HG03159 (cell line): Measurements from ENCODE around the gene CCDC88C.

ENCODE experiments used
- ATAC-seq: cut with Tn5 transposase; IDR thresholded peaks from one replicate; pipeline ENCODE4 v1.9.1; 2021; ENCODE audit warnings: mild to moderate bottlenecking, moderate library complexity; ENCODE audit not compliant: unreplicated experiment

CCDC88C gene

GRCh38 chr14:91350813-91351511 lies 66.7 kb downstream of the CCDC88C start:
- ATAC-seq = peak; percentile 60

DNA sequence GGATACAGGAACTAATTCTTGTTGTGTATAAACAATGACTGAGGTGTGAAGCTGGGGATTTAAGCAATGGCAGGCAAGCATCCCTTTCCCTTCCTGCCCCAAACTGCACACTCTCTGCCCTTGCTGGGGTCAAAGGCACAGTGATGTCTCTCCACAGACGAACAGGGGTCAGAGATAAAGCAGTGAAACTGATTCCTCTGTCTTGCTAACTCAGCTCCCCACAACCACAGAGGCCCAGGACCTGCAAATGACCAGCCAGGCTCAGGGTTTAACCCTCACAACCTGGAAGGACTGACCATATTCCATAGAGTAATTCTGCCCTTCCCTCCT lies 67.2 kb downstream of the CCDC88C start:
- ATAC-seq = no peak

- peak; percentile 52 for ATAC-seq
These were observed 68.0 kb downstream of the CCDC88C start for GRCh38 chr14:91349481-91350074.

DNA sequence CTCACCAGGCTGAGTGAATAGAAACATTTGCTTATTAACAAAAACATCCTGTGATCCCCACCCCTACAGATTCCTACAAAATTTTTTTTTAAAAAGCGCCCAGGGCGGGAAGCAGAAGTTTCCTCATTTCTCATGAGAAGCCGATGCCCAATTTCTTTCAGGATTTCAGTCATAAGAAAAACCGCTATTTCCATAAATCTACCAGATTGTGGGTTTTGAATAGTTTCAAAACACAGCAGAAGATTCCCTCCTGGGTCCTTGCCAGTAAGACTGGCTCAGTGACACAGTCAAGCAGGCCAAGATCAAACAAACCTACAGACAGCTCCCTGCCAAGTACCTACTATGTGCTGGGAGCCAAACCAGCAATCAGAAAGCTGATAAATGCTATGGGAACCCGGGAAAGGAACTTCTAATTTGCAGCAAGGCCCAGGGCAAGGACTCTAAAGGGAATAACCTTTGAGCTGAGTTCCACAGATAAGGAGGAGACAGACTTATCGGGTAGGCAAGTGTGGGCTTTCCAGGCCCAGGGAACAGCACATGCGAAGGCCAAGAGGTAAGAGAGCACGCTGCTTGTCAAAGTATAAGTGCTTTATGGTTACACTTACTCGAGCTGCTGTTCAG lies 68.7 kb downstream of the CCDC88C start:
- no peak for ATAC-seq

DNA sequence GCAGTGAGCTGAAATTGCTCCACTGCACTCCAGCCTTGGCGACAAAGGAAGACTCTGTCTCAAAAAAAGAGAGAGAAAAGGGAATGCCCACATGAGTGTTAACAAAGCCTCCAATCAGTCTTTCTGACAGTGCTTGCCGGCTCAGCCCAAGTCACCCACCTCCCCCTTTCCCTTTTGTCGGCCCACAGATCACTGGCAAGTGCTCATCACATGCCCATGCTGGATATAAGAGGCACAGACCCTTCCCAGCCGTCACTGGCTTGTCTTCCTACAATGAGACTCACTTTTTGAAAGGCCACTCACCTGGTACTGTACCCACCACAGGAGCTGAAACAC lies 70.8 kb downstream of the CCDC88C start:
- no peak for ATAC-seq

DNA sequence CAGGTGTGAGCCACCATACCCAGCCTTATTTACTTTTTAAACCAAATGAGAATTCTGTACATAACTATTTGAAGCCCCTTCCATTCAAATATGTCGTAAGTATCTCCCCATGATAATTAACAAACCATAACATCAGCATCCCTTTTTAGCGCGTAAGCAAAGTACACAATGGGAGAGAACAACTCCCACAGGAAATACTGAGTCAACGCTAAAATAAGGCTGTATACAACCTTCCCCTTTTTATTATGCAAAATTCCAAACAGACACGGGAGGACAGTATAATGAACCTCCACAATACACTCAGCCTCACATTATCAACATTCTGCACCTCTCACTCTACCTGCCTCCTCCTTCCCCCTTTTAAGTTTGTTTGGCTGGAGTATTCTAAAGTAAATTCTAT lies 73.5 kb downstream of the CCDC88C start:
- ATAC-seq = no peak

- no peak for ATAC-seq
These were observed 74.6 kb downstream of the CCDC88C start for GRCh38 chr14:91343051-91343450.

- ATAC-seq = no peak
These were observed 75.3 kb downstream of the CCDC88C start for GRCh38 chr14:91342206-91342760.

GRCh38 chr14:91341751-91342154 lies 75.9 kb downstream of the CCDC88C start:
- ATAC-seq = no peak

GRCh38 chr14:91341334-91341733 lies 76.3 kb downstream of the CCDC88C start:
- ATAC-seq = no peak

GRCh38 chr14:91339671-91340369 lies 77.8 kb downstream of the CCDC88C start:
- ATAC-seq = no peak

GRCh38 chr14:91339076-91339475 lies 78.5 kb downstream of the CCDC88C start:
- no peak for ATAC-seq

- no peak for ATAC-seq
These were observed 79.2 kb downstream of the CCDC88C start for GRCh38 chr14:91338379-91338778.

DNA sequence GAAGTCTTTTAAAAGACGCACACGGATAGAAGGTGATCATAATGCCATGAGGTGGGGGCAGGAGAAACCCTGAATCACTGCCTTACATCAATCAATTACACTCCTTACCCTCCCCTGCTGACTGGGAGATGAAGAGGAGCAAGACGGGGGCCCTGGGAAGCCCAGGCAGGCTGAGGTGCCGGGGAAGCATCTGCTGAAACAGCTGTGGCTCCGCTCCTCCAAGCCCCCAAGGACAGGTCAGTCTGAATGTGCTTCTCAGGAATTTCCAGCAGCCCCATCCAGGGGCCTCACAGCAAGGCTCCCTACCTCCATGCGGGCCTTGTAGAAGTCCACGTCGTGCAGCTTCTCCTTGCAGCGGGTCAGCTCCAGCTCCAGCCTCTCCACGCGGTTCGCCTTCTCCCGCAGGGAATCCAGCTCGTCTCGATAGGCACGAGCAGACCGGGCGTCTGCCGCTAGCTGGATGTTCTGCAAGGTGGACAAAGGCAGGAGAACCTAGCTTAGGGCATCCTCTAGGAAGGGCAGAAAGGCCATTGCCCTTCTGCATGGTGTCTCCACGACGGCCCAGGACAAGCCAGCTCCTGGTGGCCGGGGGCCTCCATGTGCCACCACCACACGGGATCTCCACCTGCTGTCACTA lies 79.8 kb downstream of the CCDC88C start:
- no peak for ATAC-seq

DNA sequence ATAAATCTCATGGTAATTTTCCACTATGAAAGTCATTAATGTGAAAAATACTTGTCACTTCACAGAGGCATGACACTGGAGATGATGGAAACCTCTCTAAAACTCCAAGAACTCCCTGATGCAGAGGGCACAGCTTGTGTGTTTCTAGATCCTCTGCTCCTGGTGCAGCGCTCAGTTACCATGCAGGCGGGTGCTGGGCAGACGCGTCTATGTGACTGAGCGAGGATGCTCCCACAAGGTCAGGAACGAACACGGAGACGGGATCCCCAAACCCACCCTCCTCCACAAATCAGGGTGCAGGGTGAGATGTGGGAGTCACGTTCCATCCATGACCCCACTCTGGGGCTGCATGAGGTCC lies 81.5 kb downstream of the CCDC88C start:
- no peak for ATAC-seq

DNA sequence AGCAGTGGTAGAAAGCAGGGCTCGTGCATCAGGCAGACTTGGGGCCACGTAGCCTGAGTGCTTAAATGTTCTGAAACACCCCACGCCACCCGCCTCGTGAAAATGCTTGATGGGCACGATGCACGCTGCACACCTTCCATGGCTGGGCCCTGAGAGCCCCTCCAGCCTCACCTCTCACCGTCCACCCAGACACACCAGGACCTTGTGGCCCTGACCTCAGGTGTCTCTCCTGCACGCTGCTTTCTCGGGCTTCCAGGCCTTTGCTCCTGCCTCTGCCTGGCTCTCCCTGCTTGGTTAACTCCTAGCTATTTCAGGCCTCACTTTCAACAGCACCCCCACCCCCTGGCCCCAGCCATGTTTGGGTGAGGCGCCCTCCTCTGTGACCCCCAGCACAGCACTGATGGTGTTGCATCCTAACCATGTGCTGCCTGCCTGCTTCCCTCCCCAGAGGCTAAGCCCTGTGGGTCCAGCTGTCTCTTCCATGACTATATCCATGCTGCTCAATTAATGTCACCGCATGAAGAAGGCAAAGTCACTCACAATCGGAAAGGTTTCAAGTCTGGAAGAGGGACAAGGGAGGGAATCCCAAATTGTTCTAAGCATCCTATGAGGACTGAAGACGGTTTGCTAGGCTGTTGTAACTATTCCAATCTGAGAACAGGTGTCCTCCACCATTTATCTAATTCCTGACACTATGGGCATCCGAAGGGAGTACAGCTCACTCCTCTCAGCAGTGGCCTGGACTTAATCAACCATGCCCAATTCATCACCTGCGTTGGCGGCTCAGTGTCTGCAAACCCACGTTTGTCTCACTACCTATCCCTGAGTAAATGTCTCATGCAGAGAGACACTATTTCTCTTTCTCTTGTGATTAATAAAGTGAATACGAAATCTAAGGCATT lies 82.2 kb downstream of the CCDC88C start:
- no peak for ATAC-seq

DNA sequence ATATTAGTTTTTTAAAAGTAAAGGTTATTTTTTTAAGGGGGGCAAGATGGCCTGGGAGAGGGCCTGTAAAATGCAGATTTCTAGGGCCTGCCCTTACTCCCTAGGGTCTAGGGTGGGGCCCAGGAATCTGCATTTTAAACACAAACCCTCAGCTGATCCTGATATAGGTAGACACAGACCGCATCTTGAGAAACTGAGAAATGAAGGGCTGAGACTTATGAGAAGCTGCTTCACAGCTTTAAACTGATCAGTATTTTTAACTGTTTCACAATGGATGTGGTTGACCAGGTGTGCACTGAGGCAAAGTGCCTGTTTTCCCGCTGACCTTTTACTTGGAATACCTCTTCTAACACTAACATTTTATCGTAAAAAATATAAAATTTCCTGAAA lies 84.0 kb downstream of the CCDC88C start:
- no peak for ATAC-seq

DNA sequence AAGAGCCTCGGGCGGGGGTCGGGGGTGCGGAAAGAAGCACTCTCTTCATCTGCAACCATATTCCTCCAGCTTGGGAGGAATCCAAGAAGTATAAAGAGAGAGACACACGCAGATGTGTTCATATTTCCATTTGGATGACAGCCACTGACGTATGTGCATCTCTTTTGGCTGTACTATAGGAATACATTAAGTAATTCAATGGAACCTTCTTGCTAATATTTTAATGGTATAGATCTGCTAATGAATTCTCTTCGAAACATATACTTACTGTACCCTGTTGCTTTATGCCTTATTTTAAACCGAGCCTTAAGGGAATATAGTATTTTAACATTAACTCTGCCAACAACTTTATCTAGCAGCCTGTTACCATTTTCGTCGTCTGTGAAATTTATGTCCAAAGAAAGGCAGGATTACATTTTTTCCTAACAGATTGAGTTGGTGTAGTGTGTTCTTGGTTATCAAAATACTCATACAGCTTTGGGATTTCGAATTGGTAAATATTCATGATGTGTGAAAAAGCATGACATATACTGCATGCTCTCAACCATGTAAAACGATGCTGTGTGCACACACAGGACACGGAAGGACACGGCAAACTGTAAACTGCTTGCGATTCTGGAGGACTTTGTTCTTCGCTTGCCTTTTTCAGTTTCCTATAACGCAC lies 84.5 kb downstream of the CCDC88C start:
- no peak for ATAC-seq

- ATAC-seq = no peak
These were observed 85.2 kb downstream of the CCDC88C start for GRCh38 chr14:91332171-91332985.
